Thoracic aorta (tissue), 2 donors: ENCODE measurements around the gene RASSF5. TPM values are rescaled to one million over a fixed set of nuclear protein-coding genes. Genes with fewer than 3 reads are reported as not detected.
A peak's percentile ranks its signal among the peaks of the same experiment; 100 is the strongest.

Experiments
- ATAC-seq: fragments of 150-250 bp; one replicate; pipeline ENCODE4 v1.8.0; 2017; ENCODE audit warnings: low read depth; ENCODE audit not compliant: insufficient number of reproducible peaks, low FRiP score
- DNase-seq: peaks from one replicate; pipeline ENCODE4 v3.0.0-alpha.2; 2020; ENCODE audit warnings: low spot score
- H3K27ac ChIP-seq, 2 donors: fragments of 200-600 bp; sonication (generic); 1 replicate in 1 of 2; 2 replicates in 1 of 2; pipeline ENCODE4 v1.5.1; 2016; ENCODE audit warnings: mild to moderate bottlenecking in 2 of 2, moderate library complexity in 2 of 2
- H3K27me3 ChIP-seq: fragments of 200-600 bp; sonication (generic); replicated peaks from 2 replicates; pipeline ENCODE4 v1.6.0; 2016; ENCODE audit warnings: mild to moderate bottlenecking; ENCODE audit not compliant: insufficient read depth
- H3K36me3 ChIP-seq: fragments of 200-600 bp; sonication (generic); one replicate; pipeline ENCODE4 v1.5.1; 2016
- H3K4me1 ChIP-seq, 2 donors: fragments of 200-600 bp; sonication (generic); 1 replicate in 1 of 2; 2 replicates in 1 of 2; pipeline versions ENCODE4 v1.5.1 to v1.6.0; 2016; ENCODE audit warnings: low read depth in 2 of 2, mild to moderate bottlenecking in 1 of 2; ENCODE audit not compliant: control insufficient read depth in 1 of 2
- H3K4me3 ChIP-seq: fragments of 200-600 bp; sonication (generic); 2 replicates; pipeline ENCODE4 v1.5.1; 2016; ENCODE audit warnings: mild to moderate bottlenecking
- H3K9me3 ChIP-seq: fragments of 200-600 bp; sonication (generic); 2 replicates; pipeline ENCODE4 v1.5.1; 2016
- total RNA-seq, 2 donors: library from RNA; depleted of rRNA; stranded (reverse); fragments of >200 nt; gene quantifications; one replicate each; pipeline versions ENCODE4 v1.1.0 to v1.2.3, GENCODE V29; 2016
- TF ChIP-seq, protein P1 (sequence below): fragments of 200-600 bp; sonication (generic); IDR thresholded peaks from one replicate; pipeline ENCODE4 v1.5.1; 2019; ENCODE audit warnings: antibody characterized with exemption

RASSF5 gene
- total RNA-seq, 2 donors from 2014 or later: 21.7 to 22.8 TPM

DNA sequence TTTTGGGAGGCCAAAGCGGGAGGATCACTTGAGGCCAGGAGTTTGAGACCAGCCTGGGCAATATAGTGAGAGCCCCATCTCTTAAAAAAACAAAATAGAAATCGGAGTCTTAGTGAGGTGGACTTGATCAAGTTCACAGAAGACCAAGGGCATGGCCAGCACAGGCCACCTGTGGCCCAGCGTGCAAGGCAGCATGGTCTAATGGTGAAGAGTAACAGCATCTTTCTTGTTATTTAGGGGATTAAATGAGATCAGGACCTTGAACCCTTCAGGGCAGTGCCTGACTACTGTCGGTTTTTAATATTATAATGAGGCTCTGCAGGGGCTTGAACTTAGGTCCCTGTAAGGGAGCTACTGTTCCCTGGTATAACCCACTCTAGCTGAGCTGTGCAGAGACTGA, 66.4 kb downstream of the RASSF5 start:
- DNase-seq: no peak
- ATAC-seq: no peak
- TF ChIP-seq, protein P1, sequence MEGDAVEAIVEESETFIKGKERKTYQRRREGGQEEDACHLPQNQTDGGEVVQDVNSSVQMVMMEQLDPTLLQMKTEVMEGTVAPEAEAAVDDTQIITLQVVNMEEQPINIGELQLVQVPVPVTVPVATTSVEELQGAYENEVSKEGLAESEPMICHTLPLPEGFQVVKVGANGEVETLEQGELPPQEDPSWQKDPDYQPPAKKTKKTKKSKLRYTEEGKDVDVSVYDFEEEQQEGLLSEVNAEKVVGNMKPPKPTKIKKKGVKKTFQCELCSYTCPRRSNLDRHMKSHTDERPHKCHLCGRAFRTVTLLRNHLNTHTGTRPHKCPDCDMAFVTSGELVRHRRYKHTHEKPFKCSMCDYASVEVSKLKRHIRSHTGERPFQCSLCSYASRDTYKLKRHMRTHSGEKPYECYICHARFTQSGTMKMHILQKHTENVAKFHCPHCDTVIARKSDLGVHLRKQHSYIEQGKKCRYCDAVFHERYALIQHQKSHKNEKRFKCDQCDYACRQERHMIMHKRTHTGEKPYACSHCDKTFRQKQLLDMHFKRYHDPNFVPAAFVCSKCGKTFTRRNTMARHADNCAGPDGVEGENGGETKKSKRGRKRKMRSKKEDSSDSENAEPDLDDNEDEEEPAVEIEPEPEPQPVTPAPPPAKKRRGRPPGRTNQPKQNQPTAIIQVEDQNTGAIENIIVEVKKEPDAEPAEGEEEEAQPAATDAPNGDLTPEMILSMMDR: no peak
- no peaks in the 10 kb centered on the region for H3K9me3 ChIP-seq
- no peaks in the 10 kb centered on the region for H3K27me3 ChIP-seq
- no peaks in the 10 kb centered on the region for H3K36me3 ChIP-seq
- H3K4me1 ChIP-seq: peaks cover 0 to 7% of the 10 kb centered on the region in 2 donors
- no peak overlapping the region for H3K27ac ChIP-seq
- no peak overlapping the region for H3K4me3 ChIP-seq

GRCh38 chr1:206575165-206575893, 68.0 kb downstream of the RASSF5 start:
- ATAC-seq (no peak), DNase-seq (no peak)
- Histone ChIP-seq H3K36me3 (no peaks in the 10 kb centered on the region), H3K4me1 (peaks cover 9 to 15% of the 10 kb centered on the region in 2 donors), H3K9me3 (no peaks in the 10 kb centered on the region), H3K27ac (peak overlapping the region in 1 of 2 donors; percentile 32), H3K27me3 (no peaks in the 10 kb centered on the region), H3K4me3 (no peak overlapping the region)
- TF ChIP-seq, protein P1: no peak

DNA sequence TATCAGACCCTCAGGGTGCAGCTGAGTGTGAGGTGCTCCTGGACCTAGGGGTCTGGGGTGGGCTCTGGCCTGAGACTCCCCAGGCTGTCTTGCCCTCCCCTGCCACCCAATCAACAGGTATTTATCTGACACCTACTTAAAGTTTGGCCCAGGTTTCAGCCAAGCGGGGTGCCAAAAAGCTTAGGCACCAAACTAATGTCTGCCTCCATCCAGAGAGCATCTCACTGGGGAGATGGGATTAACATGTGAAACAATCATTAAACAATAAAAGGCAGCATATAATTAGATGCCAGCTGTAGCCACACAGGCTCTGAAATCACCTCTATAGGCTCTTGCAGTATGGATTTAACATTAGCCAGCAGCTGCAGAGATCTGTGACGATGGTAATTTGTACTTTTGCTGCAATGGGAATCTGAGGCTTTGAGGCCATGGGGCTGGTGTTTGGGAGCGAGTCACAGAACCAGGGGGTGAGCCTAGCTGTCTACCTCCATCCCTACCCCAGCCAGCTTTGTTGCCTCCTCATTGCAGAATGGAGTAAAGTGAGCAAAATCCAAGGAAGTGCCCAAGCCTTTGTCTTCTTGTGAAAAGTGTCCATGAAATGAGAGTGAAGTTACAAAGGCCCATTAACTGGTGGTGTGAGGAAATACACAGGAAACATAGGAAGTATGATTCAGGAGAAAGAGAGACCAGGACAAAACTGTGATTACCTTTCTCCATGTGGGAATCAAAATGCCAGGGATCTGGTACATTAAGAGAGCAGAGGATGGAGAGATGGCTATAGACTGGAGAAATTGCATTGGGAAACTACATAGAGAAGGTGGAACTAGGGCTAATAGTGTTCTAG, 68.8 kb downstream of the RASSF5 start:
- no peak for ATAC-seq
- Histone ChIP-seq H3K27ac (peak overlapping the region; percentile 13 to 32), H3K4me3 (no peak overlapping the region), H3K4me1 (peaks cover 9 to 15% of the 10 kb centered on the region in 2 donors), H3K36me3 (no peaks in the 10 kb centered on the region), H3K27me3 (no peaks in the 10 kb centered on the region), H3K9me3 (no peaks in the 10 kb centered on the region)
- DNase-seq: no peak
- TF ChIP-seq, protein P1: no peak

DNA sequence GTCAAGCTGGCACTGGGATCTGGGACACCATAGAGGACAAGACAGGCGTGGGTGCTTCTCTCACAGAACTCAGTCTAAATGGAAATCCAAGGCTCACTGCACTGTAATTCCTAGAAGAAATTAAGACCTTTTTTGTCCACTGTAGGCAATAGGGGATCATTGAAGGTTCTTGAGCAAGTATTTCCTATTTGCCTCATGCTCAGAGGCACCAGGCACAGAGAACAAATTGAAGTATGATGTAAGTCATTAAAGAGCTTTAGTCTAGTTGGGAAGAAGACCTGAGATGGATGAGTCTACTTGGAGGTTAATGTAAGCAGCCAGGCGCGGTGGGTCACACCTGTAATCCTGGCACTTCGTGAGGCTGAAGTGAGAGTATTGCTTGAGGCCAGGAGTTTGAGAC, 70.3 kb downstream of the RASSF5 start:
- TF ChIP-seq, protein P1: no peak
- H3K27ac ChIP-seq: no peak overlapping the region
- H3K36me3 ChIP-seq: no peaks in the 10 kb centered on the region
- peaks cover 9 to 15% of the 10 kb centered on the region in 2 donors for H3K4me1 ChIP-seq
- no peak for DNase-seq
- H3K4me3 ChIP-seq: no peak overlapping the region
- ATAC-seq: no peak
- no peaks in the 10 kb centered on the region for H3K27me3 ChIP-seq
- no peaks in the 10 kb centered on the region for H3K9me3 ChIP-seq
